CD14-positive monocyte (primary cell): ENCODE data around the gene SRRD. TPM values are rescaled to one million over a fixed set of nuclear protein-coding genes. Genes with fewer than 3 reads are reported as not detected.

Experiments
- DNase-seq, 3 donors: peaks; one replicate each; pipeline ENCODE4 v3.0.0-alpha.2; 2011 to 2022
- H2AFZ ChIP-seq: 2 replicates; pipeline ENCODE4 v1.6.0; 2012; ENCODE audit warnings: mild to moderate bottlenecking, low read depth, low read length, inconsistent platforms; ENCODE audit not compliant: insufficient read depth, poor library complexity, severe bottlenecking
- H3K27ac ChIP-seq, 2 donors: 1 replicate in 1 of 2; 2 replicates in 1 of 2; pipeline ENCODE4 v1.5.1; 2012 to 2013; ENCODE audit warnings: low read length in 2 of 2, control low read depth in 1 of 2, inconsistent platforms in 1 of 2, low read depth in 1 of 2, mild to moderate bottlenecking in 1 of 2
- H3K27me3 ChIP-seq, 2 donors: one replicate each; pipeline versions ENCODE4 v1.6.0 to v1.6.1; 2011 to 2013; ENCODE audit warnings: low read length in 2 of 2; ENCODE audit not compliant: control insufficient read depth in 2 of 2, insufficient read depth in 2 of 2
- H3K36me3 ChIP-seq, 2 donors: replicated peaks in 1 of 2; 1 replicate in 1 of 2; 2 replicates in 1 of 2; pipeline versions ENCODE4 v1.5.1 to v1.6.1; 2012 to 2013; ENCODE audit warnings: low read length in 2 of 2, control low read depth in 1 of 2, inconsistent platforms in 1 of 2, mild to moderate bottlenecking in 1 of 2; ENCODE audit not compliant: insufficient read depth in 2 of 2, control insufficient read depth in 1 of 2
- H3K4me1 ChIP-seq, 2 donors: 1 replicate in 1 of 2; 2 replicates in 1 of 2; pipeline versions ENCODE4 v1.5.1 to v1.6.1; 2012 to 2013; ENCODE audit warnings: low read length in 2 of 2, control low read depth in 1 of 2, inconsistent platforms in 1 of 2, mild to moderate bottlenecking in 1 of 2, moderate library complexity in 1 of 2; ENCODE audit not compliant: insufficient read depth in 2 of 2, control insufficient read depth in 1 of 2
- H3K4me2 ChIP-seq: replicated peaks from 2 replicates; pipeline ENCODE3; 2012; ENCODE audit warnings: low read length, moderate library complexity, mild to moderate bottlenecking; ENCODE audit not compliant: poor library complexity, severe bottlenecking; ENCODE audit errors: extremely low read depth
- H3K4me3 ChIP-seq, 3 experiments: fragments of 200-600 bp in 1 of 3; sonication (generic) in 1 of 3; replicated peaks in 1 of 3; 1 replicate in 2 of 3; 2 replicates in 1 of 3; pipeline ENCODE4 v1.5.1; 2011 to 2013; ENCODE audit warnings: low read length in 3 of 3, mild to moderate bottlenecking in 3 of 3, control low read depth in 2 of 3, low read depth in 2 of 3, inconsistent platforms in 1 of 3, moderate library complexity in 1 of 3
- H3K79me2 ChIP-seq: 2 replicates; pipeline ENCODE4 v1.6.0; 2012; ENCODE audit warnings: mild to moderate bottlenecking, control low read depth, inconsistent platforms, low read length, moderate library complexity; ENCODE audit not compliant: insufficient read depth
- H3K9ac ChIP-seq: 2 replicates; pipeline ENCODE4 v1.6.0; 2017; ENCODE audit warnings: low read length, mild to moderate bottlenecking; ENCODE audit not compliant: insufficient read depth, poor library complexity, severe bottlenecking
- H3K9me3 ChIP-seq, 2 donors: replicated peaks in 1 of 2; 1 replicate in 1 of 2; 2 replicates in 1 of 2; pipeline versions ENCODE4 v1.5.1 to v1.6.1; 2012 to 2013; ENCODE audit warnings: low read length in 2 of 2, control low read depth in 1 of 2; ENCODE audit not compliant: control insufficient read depth in 1 of 2, insufficient read depth in 1 of 2
- H4K20me1 ChIP-seq: 2 replicates; pipeline ENCODE4 v1.6.0; 2012; ENCODE audit warnings: mild to moderate bottlenecking, low read length, control low read depth, moderate library complexity; ENCODE audit not compliant: insufficient read depth
- H3K27ac Mint-ChIP-seq, 7 donors: one replicate each; pipeline ENCODE4 v1.8.0; 2020; ENCODE audit warnings: mild to moderate bottlenecking in 7 of 7, mixed read lengths in 7 of 7, moderate library complexity in 6 of 7, inconsistent platforms in 2 of 7
- H3K27me3 Mint-ChIP-seq, 3 donors: one replicate each; pipeline ENCODE4 v1.8.0; 2021 to 2022; ENCODE audit warnings: low read depth in 3 of 3, mild to moderate bottlenecking in 3 of 3, mixed read lengths in 3 of 3, moderate library complexity in 3 of 3, inconsistent platforms in 1 of 3
- H3K36me3 Mint-ChIP-seq, 2 donors: one replicate each; pipeline ENCODE4 v1.8.0; 2020; ENCODE audit warnings: mixed read lengths in 2 of 2, inconsistent platforms in 1 of 2, mild to moderate bottlenecking in 1 of 2
- H3K4me1 Mint-ChIP-seq: one replicate; pipeline ENCODE4 v1.8.0; 2020; ENCODE audit warnings: mild to moderate bottlenecking, mixed read lengths
- H3K4me3 Mint-ChIP-seq, 2 donors: one replicate each; pipeline ENCODE4 v1.8.0; 2020; ENCODE audit warnings: mild to moderate bottlenecking in 2 of 2, mixed read lengths in 2 of 2, moderate library complexity in 1 of 2
- H3K9me3 Mint-ChIP-seq, 7 donors: one replicate each; pipeline ENCODE4 v1.8.0; 2020 to 2022; ENCODE audit warnings: mixed read lengths in 7 of 7, mild to moderate bottlenecking in 6 of 7, moderate library complexity in 6 of 7, inconsistent platforms in 2 of 7
- WGBS: methylation state at CpG from one replicate; pipeline ENCODE4 v1.1.5; 2013; ENCODE audit warnings: missing lambda C conversion rate; ENCODE audit not compliant: insufficient coverage; 5-methylcytosine and 5-hydroxymethylcytosine counted together
- intact Hi-C, 2 donors: fragments of 100-400 bp; cut with micrococcal nuclease; formaldehyde crosslinking; loops; one replicate each; pipeline versions ENCODE4 v1.15.0 to v1.15.1; 2023
- polyA plus RNA-seq, 3 donors: library from polyadenylated mRNA; depleted of rRNA in 1 of 3; unstranded in 2 of 3; stranded (reverse) in 1 of 3; fragments of 300-500 nt in 2 of 3; fragments of >200 nt in 1 of 3; fragmentation: Illumina TruSeq in 2 of 3; gene quantifications; 1 replicate in 2 of 3; 2 replicates in 1 of 3; pipeline ENCODE4 v1.2.3, GENCODE V29; 2012 to 2021
- TF ChIP-seq, protein P1 (sequence below): fragments of 200-600 bp; IDR thresholded peaks from one replicate; pipeline ENCODE4 v1.8.0; 2022; ENCODE audit warnings: antibody characterized with exemption, mild to moderate bottlenecking

The SRRD gene
- polyA plus RNA-seq, 3 donors, result 3.7 to 15.0 (median 10.0) TPM

DNA sequence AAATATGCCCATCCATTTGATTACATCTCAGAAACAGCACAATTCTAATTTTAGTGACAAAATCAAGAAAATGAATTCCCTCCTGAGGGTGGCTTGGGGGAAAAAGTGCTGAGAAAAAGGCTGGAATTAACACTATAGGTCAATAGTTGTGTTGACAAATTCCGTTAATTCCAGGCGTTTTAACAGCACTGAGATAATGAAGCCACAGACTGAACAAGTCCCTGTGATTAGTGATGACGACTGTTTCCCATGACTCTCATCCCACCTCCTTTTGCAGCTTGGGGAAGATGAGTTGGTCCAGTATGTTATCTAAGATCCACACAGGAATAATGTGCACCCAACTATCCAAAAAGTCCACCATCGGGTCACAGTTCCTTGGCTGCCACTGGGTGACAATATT, 12.8 kb downstream of the SRRD start:
- Mint-ChIP-seq H3K36me3 (peaks cover 91 to 95% of the 10 kb centered on the region in 2 donors), H3K27me3 (peaks cover 0 to 3% (median 0%) of the 10 kb centered on the region in 3 donors), H3K27ac (peak overlapping the region in 1 of 7 donors; percentile 25), H3K4me3 (no peak overlapping the region), H3K9me3 (no peaks in the 10 kb centered on the region), H3K4me1 (no peaks in the 10 kb centered on the region)
- no peak overlapping the region for H3K9ac ChIP-seq
- peaks cover 10% of the 10 kb centered on the region for H4K20me1 ChIP-seq
- intact Hi-C loops, result no loop called here
- H3K9me3 ChIP-seq, result no peaks in the 10 kb centered on the region
- WGBS, result no CpG with 5 or more reads among the region's 4 CpGs
- no peak for DNase-seq
- H3K79me2 ChIP-seq, result no peaks in the 10 kb centered on the region
- peaks cover 86 to 100% of the 10 kb centered on the region in 2 donors for H3K36me3 ChIP-seq
- no peak overlapping the region for H2AFZ ChIP-seq
- TF ChIP-seq, protein P1, sequence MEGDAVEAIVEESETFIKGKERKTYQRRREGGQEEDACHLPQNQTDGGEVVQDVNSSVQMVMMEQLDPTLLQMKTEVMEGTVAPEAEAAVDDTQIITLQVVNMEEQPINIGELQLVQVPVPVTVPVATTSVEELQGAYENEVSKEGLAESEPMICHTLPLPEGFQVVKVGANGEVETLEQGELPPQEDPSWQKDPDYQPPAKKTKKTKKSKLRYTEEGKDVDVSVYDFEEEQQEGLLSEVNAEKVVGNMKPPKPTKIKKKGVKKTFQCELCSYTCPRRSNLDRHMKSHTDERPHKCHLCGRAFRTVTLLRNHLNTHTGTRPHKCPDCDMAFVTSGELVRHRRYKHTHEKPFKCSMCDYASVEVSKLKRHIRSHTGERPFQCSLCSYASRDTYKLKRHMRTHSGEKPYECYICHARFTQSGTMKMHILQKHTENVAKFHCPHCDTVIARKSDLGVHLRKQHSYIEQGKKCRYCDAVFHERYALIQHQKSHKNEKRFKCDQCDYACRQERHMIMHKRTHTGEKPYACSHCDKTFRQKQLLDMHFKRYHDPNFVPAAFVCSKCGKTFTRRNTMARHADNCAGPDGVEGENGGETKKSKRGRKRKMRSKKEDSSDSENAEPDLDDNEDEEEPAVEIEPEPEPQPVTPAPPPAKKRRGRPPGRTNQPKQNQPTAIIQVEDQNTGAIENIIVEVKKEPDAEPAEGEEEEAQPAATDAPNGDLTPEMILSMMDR, result no peak
- no peak overlapping the region for H3K4me2 ChIP-seq
- no peaks in the 10 kb centered on the region for H3K27me3 ChIP-seq
- H3K4me1 ChIP-seq, result no peaks in the 10 kb centered on the region
- H3K27ac ChIP-seq, result no peak overlapping the region
- no peak overlapping the region for H3K4me3 ChIP-seq

DNA sequence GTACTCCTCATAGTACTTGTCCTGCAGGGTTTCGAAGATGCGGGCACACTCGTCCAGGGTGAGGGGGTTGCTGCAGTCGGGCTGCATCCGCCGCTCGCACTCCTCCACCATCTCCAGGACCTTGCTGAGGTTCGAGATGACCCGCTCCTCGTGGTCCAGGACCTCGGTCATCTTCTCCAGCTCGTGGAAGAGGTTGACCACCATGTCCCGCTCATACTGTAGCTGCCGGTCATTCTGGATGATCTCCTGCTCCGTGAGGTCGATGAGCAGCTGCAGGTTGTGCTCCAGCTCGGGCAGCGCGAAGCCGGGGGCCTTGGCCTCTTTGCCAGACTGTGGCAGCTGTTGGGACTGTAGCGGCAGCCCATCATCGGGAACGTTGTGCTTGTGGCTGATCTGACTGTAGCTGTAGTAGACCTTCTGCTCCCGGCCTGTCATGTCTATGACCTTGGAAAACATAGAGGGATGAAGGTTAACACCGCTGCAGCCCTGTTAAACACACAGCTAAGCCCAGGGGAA, 15.6 kb downstream of the SRRD start:
- peaks cover 9 to 12% of the 10 kb centered on the region in 2 donors for H3K4me1 ChIP-seq
- H4K20me1 ChIP-seq, result peaks cover 13% of the 10 kb centered on the region
- H3K9ac ChIP-seq, result no peak overlapping the region
- no peaks in the 10 kb centered on the region for H3K27me3 ChIP-seq
- DNase-seq, result no peak
- H3K4me3 Mint-ChIP-seq, result no peak overlapping the region
- peaks cover 86 to 100% of the 10 kb centered on the region in 2 donors for H3K36me3 ChIP-seq
- H3K4me1 Mint-ChIP-seq, result peaks cover 14% of the 10 kb centered on the region
- 94% methylated on average over 24 of the region's 25 CpGs for WGBS
- no peak overlapping the region for H3K4me3 ChIP-seq
- TF ChIP-seq, protein P1, result no peak
- H3K9me3 ChIP-seq, result no peaks in the 10 kb centered on the region
- H3K27me3 Mint-ChIP-seq, result peaks cover 0 to 7% (median 0%) of the 10 kb centered on the region in 3 donors
- H3K27ac ChIP-seq, result no peak overlapping the region
- H3K36me3 Mint-ChIP-seq, result peaks cover 93 to 96% of the 10 kb centered on the region in 2 donors
- no peaks in the 10 kb centered on the region for H3K79me2 ChIP-seq
- no peak overlapping the region for H3K27ac Mint-ChIP-seq
- intact Hi-C loops, result no loop called here
- no peak overlapping the region for H2AFZ ChIP-seq
- no peaks in the 10 kb centered on the region for H3K9me3 Mint-ChIP-seq
- no peak overlapping the region for H3K4me2 ChIP-seq
